Dermis blood vessel endothelial cell (primary cell): ENCODE results near the gene SLC35D3. TPM values are rescaled to one million over a fixed set of nuclear protein-coding genes. Genes with fewer than 3 reads are reported as not detected.
"Not testable (repeated sequence)": the region's sequence is repeated elsewhere in the genome, so short reads cannot be mapped to it uniquely, and the experiment has no call there.

Experiments
- DNase-seq: peaks from one replicate; pipeline ENCODE4 v3.0.0; 2010
- total RNA-seq: library from RNA; depleted of rRNA; stranded (reverse); fragments of >200 nt; gene quantifications from 2 replicates; pipeline ENCODE4 v1.2.3, GENCODE V29; 2014

SLC35D3 gene
- total RNA-seq, 1 donor from 2014 or later = not detected

DNA sequence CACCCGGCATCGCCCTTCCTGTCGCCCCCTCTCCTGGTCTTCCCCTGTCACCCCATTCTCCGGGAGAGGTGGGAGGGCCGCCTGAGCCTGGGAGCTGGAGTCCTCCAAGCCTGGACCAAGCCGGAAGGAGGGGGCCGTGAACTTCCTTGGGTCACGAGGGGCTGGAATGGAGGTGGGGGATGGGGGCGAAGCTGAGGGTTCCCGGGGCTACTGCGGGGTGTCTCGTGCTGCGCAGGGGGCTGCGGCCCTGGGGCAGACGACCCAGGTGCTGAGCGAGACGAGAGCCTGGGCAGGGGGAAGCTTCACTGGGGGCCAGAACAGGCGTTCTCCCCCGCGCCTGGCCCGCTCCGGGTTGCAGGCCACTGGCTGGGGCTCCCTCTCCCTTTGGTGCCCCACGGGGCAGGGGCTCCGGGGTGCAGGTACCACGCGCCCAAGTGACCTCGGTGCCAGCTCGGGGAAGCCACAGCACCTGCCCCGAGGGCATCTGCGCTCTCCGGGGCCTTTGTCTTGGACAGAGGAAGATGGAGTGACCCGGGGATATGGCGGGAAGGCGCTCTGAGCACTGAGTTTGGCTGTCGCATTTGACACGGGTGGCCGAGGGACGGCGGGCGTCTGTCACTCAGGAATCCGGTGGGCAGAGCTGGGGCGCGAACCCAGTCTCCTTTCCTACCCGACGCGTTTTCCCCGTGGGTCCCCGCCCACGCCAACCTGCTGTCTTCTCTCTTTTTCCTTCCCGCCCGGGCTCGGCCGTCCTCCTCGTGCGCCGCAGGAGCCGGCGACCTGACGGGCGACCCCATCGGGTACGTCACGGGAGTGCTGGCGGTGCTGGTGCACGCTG lies 1.2 kb downstream of the SLC35D3 start:
- DNase-seq = no peak

- no peak for DNase-seq
Measured at GRCh38 chr6:136923954-136924673, 2.0 kb downstream of the SLC35D3 start.

GRCh38 chr6:136926383-136926782 lies 4.3 kb downstream of the SLC35D3 start:
- DNase-seq = no peak

- DNase-seq = peak; percentile 44
Measured at GRCh38 chr6:136927292-136927691, 5.2 kb downstream of the SLC35D3 start.

DNA sequence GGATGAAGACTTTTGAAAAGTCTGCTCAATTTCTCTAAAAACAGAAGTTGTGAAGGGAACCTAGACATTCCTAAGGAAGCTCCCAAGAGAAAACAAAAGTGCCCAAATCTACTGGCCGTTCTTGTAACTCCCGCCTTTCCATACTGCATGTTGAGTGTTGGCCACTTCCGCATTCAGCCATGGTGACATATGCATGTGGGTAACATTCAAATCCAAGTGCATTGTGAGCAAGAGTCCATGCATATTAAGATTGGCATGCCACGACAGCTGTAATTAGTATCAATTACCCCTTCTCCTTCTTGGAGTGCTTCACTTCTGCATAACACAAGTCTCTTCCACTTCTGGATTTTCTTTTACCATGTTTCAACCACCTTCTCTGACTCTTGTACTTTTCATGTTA lies 8.4 kb downstream of the SLC35D3 start:
- no peak for DNase-seq

DNA sequence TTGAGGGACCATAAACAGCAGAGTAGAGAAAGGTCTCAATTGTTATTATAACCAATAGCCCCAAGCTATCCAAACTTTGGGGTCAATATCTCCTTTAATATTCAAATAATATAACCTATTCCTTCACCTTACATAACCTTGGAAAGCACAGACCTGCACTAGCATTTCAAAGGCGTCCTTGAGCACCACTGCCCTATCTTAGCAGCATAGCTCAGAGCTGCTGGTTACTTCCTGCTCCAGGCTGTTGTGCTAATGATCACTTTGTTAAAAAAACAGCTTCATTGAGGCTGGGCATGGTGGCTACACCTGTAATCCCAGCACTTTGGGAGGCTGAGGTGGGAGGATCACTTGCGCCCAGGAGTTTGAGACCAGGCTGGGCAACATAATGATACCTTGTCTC lies 10.5 kb downstream of the SLC35D3 start:
- no peak for DNase-seq

DNA sequence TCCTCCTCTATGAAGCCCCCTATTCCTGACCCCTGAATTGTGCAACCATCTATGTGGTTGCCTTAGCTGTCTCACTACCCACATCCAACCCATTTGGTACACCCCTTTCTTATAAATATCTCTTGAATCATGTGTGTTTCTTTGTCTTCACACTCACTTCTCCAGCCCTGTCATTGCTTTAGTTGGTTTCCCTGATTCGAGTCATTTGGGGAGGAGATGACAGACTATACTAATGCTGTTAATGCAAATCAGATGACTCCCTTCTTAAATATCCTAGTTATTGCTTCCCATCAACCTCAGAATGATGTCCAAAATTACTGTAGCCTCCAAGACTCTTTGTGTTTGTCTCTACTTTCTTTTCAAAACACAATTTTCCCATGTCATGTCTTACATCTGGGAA lies 23.0 kb downstream of the SLC35D3 start:
- DNase-seq = no peak

- no peak for DNase-seq
Measured at GRCh38 chr6:136945711-136946121, 23.6 kb downstream of the SLC35D3 start.

GRCh38 chr6:136947037-136947436 lies 24.9 kb downstream of the SLC35D3 start:
- DNase-seq = no peak

DNA sequence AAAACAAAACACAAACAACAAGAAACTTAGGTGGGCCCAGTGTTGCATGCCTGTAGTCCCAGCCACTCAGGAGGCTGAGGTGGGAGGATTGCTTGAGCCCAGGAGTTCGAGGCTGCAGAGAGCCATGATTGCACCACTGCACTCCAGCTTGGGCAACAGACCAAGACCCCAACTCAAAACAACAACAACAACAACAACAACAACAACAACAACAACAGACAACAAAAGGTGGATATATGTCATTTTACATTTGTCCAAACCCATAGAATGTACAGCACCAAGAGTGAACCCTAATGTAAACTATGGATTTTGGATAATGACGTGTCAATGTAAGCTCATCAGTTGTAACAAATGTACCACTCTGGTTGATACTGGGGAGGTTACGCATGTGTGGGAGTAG lies 27.9 kb downstream of the SLC35D3 start:
- DNase-seq = not testable (repeated sequence)

GRCh38 chr6:136950436-136951126 lies 28.5 kb downstream of the SLC35D3 start:
- no peak for DNase-seq

- DNase-seq = no peak
Measured at GRCh38 chr6:136952714-136953260, 30.7 kb downstream of the SLC35D3 start.

DNA sequence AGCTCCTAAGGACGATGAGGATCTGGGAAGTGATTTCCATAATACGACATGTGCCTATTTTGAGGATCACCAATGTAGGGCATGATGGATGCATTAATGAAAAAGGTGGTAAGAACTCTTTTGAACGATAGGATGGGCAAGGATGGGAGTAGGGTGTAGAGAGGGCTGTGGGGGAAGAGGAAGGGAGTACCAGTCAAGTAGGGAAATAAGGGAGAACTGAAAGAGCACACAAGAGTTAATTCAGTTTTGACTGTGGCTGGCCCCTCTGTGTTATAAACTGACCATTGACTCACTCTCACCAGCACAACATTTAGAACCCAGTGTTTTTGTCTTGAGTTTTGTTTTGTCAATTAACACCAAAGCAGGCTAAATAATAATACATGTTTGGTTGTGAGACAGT lies 33.0 kb downstream of the SLC35D3 start:
- no peak for DNase-seq

DNA sequence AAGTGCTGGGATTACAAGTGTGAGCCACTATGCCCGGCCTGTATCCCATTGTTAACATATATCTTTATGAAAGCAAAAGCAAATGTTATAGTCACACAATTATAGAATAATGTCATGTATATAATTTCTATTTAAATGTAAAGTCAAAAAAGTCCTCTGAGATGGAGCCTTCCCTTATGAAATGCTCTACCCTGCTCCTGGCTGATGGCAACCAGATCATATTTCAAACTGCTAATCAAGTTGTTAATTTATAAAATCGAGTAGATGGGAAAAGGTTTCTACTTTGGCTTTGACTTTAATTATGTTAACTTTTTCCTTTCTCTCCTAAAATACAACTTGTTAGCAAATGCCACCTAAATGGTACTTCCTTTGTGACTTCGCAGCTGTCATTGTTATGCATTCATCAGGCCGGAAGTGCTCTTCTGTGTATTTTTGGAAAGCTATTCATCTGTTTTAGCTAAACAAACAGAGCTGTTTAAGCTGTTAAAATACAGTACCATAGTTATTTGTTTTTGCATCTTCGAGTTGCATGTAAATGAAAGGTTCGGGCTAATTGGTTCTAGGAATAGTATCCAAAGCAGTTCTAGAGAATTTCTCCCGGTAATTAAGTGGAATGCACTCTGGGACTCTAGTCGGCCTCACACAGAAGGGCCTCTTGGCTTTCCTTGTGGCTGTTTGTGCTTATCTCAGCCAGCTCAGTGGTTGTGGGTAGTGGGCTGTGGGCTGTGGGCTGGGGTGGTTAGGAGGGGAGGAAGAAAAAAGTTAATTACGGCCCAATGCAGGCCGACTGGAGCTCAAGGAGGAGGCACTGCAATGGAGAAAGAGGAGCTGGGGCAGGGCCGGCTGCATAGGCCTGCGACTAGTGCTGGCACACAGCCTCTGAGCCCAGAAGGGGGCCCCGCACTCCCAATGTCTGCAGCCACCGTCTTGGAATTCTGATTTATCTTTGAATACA lies 34.8 kb downstream of the SLC35D3 start:
- peak; percentile 9 for DNase-seq

GRCh38 chr6:136958168-136958567 lies 36.1 kb downstream of the SLC35D3 start:
- DNase-seq = no peak

GRCh38 chr6:136959471-136959891 lies 37.4 kb downstream of the SLC35D3 start:
- no peak for DNase-seq

DNA sequence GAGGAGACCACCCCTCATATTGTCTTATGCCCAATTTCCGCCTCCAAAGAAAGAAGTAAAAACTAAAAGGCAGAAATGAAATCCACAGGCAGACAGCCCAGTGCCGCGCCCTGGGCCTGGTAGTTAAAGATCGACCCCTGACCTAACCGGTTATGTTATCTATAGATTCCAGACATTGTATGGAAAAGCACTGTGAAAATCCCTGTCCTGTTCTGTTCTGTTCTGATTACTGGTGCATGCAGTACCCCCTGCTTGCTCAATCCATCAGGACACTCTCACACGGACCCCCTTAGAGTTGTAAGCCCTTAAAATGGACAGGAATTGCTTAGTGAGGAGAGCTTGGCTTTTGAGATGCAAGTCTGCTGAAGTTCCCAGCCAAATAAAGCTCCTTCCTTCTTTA lies 37.8 kb downstream of the SLC35D3 start:
- DNase-seq = not testable (repeated sequence)

GRCh38 chr6:136960781-136961180 lies 38.7 kb downstream of the SLC35D3 start:
- DNase-seq = no peak

DNA sequence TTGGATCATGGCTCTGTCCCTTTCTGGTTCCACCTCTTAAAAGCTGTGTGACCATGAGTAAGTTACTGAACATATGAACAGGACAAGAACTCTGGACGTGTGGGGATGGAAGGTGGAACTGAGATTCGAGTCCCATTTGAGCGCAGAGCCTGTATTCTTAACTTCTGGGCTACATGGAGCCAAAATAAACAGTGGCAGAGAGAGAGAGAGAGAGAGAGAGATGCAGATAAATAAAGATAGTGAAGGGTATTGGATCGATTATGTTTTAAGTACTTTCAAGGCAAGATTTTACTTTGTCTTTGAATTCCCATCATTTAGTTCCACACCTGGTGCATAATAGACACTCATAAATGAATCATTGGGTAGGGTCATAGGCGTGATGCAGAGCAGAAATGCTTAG lies 39.7 kb downstream of the SLC35D3 start:
- DNase-seq = no peak

DNA sequence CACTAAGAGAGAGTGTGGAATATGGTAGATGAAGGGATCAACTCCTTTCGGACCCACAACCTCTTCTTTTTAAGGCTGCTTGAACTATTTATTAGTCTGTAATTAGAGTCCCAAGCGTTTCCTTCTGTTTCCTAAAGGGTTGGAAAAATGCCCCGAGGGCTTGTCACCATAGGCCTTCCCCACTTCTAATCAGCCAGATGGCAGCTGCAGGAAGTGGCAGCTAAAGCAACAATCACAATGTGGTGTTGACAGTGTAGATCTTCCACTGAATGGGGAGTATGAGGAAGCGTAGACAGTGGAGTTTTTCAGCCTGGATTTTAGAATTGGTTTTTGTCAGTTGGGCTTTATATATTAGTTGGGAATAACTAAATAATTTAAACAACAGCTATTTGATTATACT lies 40.6 kb downstream of the SLC35D3 start:
- DNase-seq = peak; percentile 68

DNA sequence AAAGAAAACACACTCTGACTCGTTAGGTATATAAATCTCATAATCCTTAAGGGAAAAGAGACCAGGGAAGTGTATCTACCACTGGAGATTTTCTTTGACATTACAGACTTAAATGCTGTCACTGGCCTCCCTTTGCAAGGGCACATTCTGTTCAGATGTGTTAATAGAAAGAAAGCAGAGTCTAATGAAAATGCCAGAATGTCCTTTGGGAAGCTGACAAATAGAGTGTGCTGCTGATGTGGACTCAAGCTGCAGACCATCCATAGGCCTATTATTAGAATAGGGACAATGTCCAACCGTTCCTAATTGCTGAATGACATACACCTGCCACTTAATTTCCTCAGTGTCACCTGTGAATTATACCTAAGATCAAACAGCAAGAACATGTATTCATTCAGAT lies 41.2 kb downstream of the SLC35D3 start:
- no peak for DNase-seq

DNA sequence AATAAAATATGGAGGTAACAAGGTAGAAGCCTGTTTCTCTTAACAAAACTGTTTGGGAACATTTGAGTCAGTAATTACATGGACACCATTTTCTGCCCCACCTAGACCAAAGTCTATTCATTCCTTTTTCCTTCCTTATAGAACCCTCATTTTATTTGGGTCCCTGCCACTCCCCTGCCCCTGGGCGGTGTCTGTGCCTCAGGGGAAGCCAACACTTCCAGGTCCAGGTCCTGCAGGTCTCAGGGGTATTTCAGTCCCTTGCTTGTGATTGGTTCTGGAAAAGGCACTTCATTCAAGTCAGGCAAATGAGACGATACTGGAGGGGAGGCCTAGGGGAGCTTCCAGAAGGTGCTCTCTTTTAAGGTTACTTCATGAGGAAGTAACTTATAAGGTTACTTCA lies 42.3 kb downstream of the SLC35D3 start:
- no peak for DNase-seq
